Left lung (tissue), 10 donors: ENCODE results near the gene ADCY2. TPM values are rescaled to one million over a fixed set of nuclear protein-coding genes. Genes with fewer than 3 reads are reported as not detected.

Source experiments
- ATAC-seq: fragments of 200-7000 bp; cut with Tn5 transposase; one replicate; pipeline ENCODE4 v1.9.1; 2020; ENCODE audit warnings: moderate library complexity
- DNase-seq, 4 donors: peaks; one replicate each; pipeline ENCODE4 v3.0.0-alpha.2; 2013 to 2020
- H3K27ac ChIP-seq, 2 donors: fragments of 200-600 bp; sonication (generic) in 1 of 2; one replicate each; pipeline versions ENCODE4 v1.5.0 to v1.8.0; 2020 to 2021
- H3K27me3 ChIP-seq, 2 donors: fragments of 200-600 bp; sonication (generic) in 1 of 2; one replicate each; pipeline versions ENCODE4 v1.5.0 to v1.8.0; 2020 to 2021
- H3K36me3 ChIP-seq, 2 donors: fragments of 200-600 bp; sonication (generic) in 1 of 2; one replicate each; pipeline versions ENCODE4 v1.5.0 to v1.8.0; 2020 to 2021
- H3K4me1 ChIP-seq, 2 donors: fragments of 200-600 bp; one replicate each; pipeline ENCODE4 v1.8.0; 2021
- H3K4me3 ChIP-seq, 2 donors: fragments of 200-600 bp; sonication (generic) in 1 of 2; one replicate each; pipeline versions ENCODE4 v1.5.0 to v1.8.0; 2020 to 2021; ENCODE audit warnings: mild to moderate bottlenecking in 1 of 2
- H3K9me3 ChIP-seq, 2 donors: fragments of 200-600 bp; sonication (generic) in 1 of 2; one replicate each; pipeline versions ENCODE4 v1.5.0 to v1.8.0; 2020 to 2021
- CTCF ChIP-seq, 2 donors: fragments of 200-600 bp; sonication (generic) in 1 of 2; IDR thresholded peaks; one replicate each; pipeline versions ENCODE4 v1.5.0 to v1.8.0; 2021; ENCODE audit warnings: antibody characterized with exemption in 2 of 2
- intact Hi-C, 2 donors: fragments of 100-400 bp; cut with DNase I; formaldehyde crosslinking; loops; one replicate each; pipeline versions ENCODE4 v1.11.2 to v1.14.2; 2022
- polyA plus RNA-seq, 6 donors: library from polyadenylated mRNA; unstranded; fragments of 120-200 nt; gene quantifications; one replicate each; pipeline ENCODE4 v1.2.1, GENCODE V29; 2013; ENCODE audit not compliant: insufficient read length in 6 of 6
- total RNA-seq, 2 donors: library from RNA; stranded (reverse); fragmentation: NEBNext Ultra II Directional; extraction: Animal tissue kit (Norgen Biotek cat#: 25700); gene quantifications; one replicate each; pipeline ENCODE4 v1.2.1, GENCODE V29; 2021
- donor health status: DM: no; HTN: yes; CAD: no.
- donor health status: DM: no; HTN: no; CAD: no.

ADCY2 gene
- total and polyA plus RNA-seq, 8 donors: 0.34 to 14.0 (median 9.6) TPM

DNA sequence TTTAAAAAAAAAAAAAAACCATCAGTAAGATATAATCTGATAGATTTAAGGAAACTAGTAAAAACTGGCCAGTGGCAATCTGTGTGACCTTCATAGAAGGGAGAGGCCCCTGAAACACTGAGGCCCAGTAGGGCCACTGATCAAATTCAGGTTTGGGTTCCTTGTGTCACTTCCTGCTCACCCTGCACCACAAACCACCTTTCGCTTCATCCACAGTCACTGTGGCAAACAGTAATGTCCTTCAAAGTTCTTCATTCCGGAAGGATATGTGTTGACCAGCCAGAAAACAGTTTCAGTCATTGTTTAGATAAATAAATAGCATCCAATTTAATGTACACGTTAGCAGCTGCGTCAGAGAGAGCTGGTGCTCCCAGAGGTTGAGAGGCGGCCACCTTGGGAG lies 232.9 kb downstream of the ADCY2 start:
- no peaks in the 10 kb centered on the region for H3K36me3 ChIP-seq
- H3K27me3 ChIP-seq: no peaks in the 10 kb centered on the region
- no peak for TF ChIP-seq CTCF (IDR thresholded peaks at IDR 0.05)
- no peaks in the 10 kb centered on the region for H3K9me3 ChIP-seq
- DNase-seq (no peak), ATAC-seq (no peak)
- H3K4me1 ChIP-seq: no peaks in the 10 kb centered on the region
- intact Hi-C loops: no loop called here
- H3K4me3 ChIP-seq: no peak overlapping the region
- no peak overlapping the region for H3K27ac ChIP-seq

DNA sequence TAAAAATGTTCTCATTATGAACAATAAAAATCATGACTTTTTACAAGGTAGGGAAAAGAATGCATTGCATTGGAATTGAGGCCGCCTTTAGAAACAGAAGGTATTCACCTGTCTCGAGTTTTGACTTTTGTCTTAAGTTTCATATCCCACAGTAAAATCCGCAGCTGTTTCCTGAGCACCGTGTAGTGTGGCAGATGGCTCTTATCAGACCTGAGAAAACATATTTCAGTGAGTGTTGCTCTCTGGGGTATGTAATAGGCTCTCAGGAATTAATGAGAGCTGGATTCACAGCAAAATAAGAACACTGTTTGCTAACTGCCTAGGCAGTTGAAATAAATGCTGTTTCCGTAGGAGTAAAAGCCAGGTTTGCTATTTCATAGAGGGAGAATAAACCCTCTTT lies 233.6 kb downstream of the ADCY2 start:
- Histone ChIP-seq H3K4me1 (no peaks in the 10 kb centered on the region), H3K27me3 (no peaks in the 10 kb centered on the region), H3K27ac (no peak overlapping the region), H3K36me3 (no peaks in the 10 kb centered on the region), H3K9me3 (no peaks in the 10 kb centered on the region), H3K4me3 (no peak overlapping the region)
- ATAC-seq: no peak
- intact Hi-C loops: no loop called here
- no peak for TF ChIP-seq CTCF (IDR thresholded peaks at IDR 0.05)
- no peak for DNase-seq

DNA sequence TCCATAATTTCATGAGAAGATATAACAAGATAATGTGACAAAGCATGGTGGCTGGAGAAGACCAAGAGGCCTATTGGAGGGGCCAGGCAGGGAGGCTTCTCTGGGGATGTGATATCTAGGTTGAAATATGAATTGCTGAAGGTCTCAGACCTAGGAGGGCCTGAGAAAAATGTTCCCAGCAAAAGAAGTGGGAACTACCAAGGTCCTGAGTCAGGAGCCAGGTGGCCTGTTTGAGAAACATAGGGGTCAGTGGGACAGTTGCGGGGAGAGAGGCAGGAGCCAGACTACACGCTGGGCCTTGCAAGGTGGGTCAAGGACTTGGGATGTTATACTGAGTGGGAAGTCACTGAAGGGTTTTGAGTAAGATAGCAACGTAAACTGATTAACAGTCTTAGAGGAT lies 238.9 kb downstream of the ADCY2 start:
- Histone ChIP-seq H3K36me3 (no peaks in the 10 kb centered on the region), H3K9me3 (no peaks in the 10 kb centered on the region), H3K4me1 (no peaks in the 10 kb centered on the region), H3K27me3 (no peaks in the 10 kb centered on the region), H3K27ac (no peak overlapping the region), H3K4me3 (no peak overlapping the region)
- TF ChIP-seq CTCF (IDR thresholded peaks at IDR 0.05): no peak
- intact Hi-C loops: no loop called here
- DNase-seq (no peak), ATAC-seq (no peak)

- no peak overlapping the region for H3K27ac ChIP-seq
- TF ChIP-seq CTCF (IDR thresholded peaks at IDR 0.05): no peak
- H3K9me3 ChIP-seq: peaks cover 0 to 11% of the 10 kb centered on the region in 2 donors
- DNase-seq (no peak), ATAC-seq (no peak)
- H3K4me3 ChIP-seq: no peak overlapping the region
- H3K36me3 ChIP-seq: no peaks in the 10 kb centered on the region
- no peaks in the 10 kb centered on the region for H3K4me1 ChIP-seq
- intact Hi-C loops: no loop called here
- no peaks in the 10 kb centered on the region for H3K27me3 ChIP-seq
Measured at GRCh38 chr5:7638456-7638855, 242.5 kb downstream of the ADCY2 start.

DNA sequence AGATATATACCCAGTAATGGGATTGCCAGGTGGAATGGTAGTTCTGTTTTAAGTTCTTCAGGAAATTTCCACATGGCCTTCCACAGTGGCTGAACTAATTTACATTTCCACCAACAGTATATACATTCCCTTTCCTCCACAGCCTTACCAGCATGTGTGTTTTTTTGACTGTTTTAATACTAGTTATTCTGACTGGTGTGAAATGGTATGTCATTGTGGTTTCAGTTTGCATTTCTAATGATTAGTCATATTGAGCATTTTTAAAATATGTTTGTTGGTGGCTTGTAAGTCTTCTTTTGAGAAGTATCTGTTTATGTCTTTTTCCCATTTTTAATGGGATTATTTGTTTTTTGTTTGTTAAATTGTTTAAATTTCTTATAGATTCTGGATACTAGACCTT lies 246.1 kb downstream of the ADCY2 start:
- H3K9me3 ChIP-seq: peaks cover 0 to 11% of the 10 kb centered on the region in 2 donors
- no peaks in the 10 kb centered on the region for H3K36me3 ChIP-seq
- H3K27me3 ChIP-seq: no peaks in the 10 kb centered on the region
- ATAC-seq (no peak), DNase-seq (no peak)
- no peaks in the 10 kb centered on the region for H3K4me1 ChIP-seq
- H3K4me3 ChIP-seq: no peak overlapping the region
- no peak overlapping the region for H3K27ac ChIP-seq
- intact Hi-C loops: no loop called here
- TF ChIP-seq CTCF (IDR thresholded peaks at IDR 0.05): no peak
